ENCODE measurements around the gene GPR146.

Gene GPR146

DNA sequence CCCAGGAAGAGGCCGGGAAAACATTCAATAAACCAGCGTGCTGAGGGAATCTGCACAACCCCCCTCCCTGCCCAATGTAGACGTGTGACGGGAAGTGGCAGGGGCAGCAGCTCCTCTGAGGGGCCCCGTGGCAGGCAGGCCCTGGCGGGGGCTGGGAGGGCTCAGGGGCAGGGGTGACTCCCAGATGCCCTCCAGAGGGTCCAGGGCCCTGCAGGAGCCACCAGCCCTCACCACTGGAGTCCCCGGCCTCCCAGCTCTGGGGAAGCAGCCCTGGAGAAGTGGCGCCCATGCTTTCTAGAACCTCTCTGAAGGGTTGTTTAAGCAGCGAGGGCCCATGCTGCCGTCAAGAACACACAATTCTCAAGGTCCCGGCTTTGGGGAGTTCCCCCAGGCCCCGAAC lies 35.2 kb downstream of the GPR146 start:
- no peak for DNase-seq

DNA sequence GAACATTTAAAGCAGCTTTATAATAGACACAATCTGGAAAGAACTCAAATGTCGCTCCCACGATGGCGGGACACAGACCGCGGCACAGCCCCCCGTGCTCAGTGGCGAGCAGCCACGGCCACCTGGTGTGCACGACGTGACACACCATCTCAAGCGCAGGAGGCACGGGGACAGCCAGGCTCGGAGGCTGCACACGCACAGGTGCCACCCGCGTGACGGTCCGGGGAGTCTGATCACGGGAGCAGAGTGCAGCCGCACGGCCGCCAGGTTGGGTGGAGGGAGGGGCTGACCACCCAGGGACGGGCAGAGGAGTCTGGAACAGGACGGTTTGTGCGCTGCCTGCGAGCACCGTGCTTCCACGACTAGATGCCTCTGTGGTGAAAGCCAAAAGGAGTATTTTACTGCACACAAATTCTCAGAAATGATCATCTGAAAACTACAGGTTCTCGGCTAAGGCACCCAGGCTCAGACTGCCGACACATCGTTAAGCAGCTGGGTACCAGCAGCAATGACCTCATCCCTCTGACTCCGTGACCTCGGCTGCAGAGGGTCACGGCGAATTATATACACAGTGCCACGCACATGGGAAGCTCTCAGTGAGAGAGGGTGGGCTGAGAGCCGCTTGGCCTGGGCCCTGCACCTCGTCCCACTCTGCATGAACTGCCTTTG lies 36.0 kb downstream of the GPR146 start:
- no peak for DNase-seq

DNA sequence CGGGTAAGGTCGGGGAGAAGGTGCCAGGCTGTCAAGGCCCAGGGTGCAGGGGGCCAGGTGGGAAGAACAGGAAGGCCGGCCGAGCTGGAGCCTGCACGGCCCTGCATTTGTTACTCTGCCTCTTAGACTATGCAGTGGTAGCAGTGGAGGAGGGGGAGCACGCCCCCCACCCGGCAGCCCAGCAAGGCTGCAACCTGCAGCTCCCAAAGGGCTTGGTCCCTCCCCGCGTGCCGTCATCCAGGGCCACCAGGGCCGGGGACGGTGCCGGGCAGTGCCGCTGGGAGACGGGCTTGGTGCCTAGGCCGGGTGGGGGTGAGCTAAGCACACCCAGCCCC lies 36.5 kb downstream of the GPR146 start:
- DNase-seq, result no peak

DNA sequence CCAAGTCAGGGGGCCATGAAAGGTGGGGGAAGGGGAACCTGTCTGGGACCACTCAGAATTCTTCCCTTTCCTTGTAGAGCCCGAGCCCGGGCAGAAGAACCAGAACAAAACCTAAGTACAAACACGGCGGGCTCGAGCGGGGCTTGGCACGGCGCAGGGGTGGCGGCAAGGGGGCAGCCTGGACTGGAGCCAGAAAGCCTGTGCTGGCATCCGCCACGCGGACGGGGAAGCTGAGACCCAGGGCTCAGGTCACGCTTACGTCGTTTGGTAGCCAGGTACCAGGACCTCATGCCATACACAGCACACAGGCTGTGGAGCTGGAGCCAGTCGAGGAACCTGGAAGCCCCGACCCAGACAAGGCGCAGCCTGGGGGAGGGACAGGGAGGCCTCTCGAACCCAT lies 37.0 kb downstream of the GPR146 start:
- DNase-seq, result no peak

DNA sequence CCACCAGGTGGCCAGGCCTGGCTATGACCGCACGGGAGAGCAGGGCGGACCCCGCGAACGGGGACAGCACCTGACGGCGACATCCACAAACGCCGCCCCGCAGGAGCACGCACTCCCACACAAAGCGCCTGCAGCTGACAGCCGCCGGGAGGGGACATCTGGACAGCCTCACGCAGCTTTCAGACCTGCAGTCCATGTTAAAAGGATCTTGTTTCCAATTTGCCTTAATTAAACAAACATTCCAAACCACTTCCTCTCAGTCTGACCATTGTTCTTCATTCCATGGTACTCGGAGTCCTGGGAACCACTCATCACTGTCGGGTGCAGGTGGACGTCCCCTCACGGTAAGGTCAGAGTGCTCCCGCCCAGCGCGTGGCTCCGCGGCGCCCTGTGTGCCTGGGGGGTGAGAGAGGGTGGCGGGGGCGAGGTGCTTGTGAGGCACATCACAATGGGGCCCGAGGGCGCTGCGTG lies 37.6 kb downstream of the GPR146 start:
- DNase-seq, result no peak

DNA sequence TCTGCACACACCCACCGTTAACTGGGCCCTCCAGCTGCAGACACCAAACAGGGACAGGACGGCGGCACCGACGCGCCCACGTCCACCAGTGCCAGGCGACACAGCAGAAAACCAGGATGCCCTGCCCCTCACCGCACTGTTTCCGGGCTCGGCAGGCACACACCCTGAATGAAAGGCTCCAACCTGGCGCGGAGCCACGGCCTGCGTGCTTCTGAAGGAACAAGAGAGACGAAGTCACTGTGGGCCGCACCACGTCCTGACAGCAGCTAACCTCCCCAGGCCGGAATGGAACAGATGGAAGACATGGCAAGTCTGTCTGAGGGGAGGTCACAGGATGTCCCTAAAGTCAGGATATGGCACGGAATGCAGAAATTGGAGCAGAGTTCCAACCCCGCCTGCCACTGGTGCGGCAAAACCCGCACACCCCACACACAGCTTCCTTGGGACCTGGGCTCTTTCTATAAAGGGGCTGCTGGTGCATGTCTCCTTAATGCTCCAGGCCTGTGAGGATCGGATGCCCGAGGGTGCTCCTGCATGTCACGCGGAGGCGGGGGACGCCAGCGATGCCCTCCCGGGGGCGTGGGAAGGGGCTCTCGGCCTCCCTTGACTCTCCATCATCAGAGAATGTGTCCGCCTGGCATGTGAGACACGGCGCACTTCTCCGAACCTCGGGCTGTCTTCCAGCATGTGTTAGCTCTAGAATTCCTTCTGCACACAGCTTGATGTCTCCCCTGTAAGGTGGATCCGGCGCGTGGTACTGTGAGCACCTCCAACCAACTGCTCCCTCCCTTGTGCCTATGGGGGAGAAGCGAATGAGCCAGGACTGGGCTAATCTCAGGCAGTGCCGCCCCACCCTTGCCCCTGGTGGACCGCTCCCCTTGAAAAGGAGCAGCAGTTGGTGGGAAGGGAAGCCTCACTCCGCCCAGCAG lies 39.6 kb downstream of the GPR146 start:
- DNase-seq, result no peak

DNA sequence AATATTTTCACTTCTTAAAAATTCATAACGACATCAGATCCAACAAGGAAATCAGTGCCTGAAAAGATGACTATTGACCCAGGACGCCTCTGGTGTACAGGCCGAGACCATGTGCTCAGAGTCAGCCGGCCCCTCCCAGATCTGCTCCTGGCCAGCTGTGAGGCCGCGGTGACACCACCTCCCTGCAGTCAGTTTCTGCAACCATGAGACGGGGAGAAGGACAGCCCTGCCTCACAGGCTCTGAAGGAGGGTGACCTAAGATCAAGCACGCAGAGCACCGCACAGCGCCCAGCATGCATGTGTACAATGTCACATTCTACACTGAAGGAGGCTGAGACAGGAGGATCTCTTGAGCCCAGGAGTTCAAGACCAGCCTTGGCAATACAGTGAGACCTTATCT lies 40.9 kb downstream of the GPR146 start:
- DNase-seq, result no peak

DNA sequence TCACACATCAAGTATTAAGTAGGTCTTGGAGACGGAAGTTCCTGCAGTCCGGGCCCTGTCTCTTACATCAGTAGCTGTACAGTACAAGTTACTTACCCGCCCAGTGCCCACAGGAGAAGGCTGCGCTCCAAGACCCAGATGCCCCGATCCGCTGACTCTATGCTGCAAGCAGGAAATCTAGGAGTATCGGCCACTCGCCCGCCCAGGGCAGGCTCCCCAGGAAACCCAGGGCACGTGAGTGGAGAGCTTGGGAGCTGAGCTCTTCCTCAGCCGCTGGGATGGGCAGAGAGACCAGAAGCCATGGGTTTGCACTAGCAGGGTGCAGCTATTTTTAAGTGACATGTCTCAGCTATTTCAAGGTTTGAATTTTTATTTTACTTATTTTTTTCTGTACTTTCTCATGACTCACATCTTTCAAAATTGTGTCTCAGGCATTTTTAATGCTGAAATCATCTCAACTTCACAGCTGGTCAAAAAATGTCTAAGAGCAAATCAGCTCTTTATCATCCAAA lies 41.6 kb downstream of the GPR146 start:
- no peak for DNase-seq

DNA sequence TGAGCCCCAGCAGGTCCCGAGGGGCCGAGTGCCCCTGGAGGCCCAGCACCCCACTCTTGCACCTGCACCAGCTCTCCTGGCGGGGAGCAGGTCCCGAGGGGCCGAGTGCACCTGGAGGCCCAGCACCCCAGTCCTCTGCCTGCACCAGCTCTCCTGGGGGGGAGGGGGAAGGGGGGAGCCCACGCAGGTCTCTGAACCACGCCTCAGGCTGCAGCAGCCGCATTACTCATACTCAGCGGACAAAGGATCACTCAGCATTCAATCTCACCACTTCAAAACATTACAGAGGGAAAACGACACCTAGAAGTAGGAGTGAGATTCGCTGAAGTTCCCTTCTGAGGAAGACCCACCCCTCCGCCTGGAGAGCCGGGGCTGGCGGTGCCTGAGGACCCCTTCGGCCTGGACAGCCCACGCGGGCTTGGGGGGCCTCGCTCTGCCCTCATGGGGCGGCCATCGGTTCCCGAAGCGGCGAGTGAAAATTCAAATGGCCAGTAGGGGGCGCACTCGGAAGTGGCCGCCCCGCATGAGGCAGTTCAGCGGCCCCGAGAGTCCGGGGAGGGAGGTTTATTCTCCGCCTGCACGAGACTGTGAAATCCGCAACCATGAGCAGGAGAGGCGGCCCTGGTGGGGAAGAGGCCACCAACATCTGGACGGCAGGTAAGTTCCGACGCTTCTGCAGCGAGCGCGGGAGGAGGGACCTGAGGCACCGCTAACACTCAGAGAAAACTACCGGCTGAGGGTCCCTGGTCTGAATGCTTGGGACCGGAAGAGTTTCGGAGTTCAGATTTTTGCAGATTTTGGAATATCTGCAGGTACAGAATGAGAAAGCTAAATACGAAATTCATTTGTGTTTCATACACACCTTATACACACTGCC lies 42.5 kb downstream of the GPR146 start:
- no peak for DNase-seq

DNA sequence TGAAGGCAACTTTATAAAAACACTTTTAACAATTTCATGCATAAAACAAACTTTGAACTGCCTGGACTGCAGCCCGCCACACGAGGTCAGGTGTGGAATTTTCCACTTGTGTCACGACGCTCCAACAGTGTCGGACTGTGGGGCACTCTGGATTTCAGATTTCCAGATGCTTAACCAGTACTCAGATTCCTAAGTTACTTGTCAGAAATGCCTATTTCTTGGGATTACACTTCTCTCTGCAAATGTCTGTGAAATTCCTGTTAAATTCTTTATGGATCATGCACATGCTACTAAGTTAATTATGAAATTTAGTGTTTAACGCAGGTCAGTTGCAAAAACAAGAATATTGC lies 43.1 kb downstream of the GPR146 start:
- DNase-seq, result no peak

DNA sequence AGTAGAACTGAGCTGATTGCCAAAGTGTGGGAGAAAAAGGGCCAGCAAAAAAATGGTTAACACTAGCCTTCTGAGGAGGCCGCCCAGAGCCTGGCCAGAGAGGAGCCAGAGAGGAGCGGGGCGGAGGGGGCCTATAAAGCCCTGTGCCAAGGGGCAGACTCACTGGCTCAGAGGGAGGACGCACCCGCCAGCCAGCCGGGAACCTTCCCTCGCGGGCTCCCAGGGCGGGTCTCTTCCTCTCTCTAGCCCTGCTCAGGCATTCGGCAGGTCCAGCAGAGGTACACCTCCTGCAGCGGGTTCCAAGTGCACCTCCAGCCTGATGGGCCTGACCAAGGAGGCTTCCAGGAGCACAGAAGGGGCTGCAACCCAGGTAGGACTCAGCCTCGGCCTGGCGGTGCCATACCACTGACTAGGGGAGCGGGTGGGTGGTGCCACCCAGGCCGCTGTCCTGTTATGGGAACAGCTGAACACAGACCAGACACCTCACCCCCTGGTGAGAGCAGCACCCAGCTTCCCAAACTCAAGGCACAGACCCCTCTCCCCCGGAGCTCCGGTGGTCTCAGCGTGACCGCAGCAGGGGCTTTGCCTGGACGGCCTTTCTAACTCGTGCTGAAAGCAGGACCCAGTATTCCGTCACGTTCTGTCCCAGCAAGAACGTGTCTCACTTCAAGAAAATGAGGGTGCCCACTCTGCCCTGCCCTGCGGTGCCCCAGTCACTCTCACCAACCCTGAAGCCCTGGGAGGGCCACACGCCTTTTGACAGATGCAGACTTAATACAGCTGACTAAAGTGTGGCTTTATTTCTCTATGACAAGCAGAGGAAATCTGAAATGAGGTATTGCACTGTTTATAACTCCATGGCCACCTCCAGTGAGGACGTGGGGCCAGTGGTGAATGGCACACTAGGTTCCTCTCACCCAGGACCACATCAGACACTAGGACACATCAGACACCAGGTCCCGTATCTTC lies 43.9 kb downstream of the GPR146 start, which contains the start of gene GPER1:
Gene GPER1 (plus strand): TSS at position 162 of the 969 bp plus-strand sequence. CDS start 3,616 bp downstream, outside the sequence.
- DNase-seq, result no peak

DNA sequence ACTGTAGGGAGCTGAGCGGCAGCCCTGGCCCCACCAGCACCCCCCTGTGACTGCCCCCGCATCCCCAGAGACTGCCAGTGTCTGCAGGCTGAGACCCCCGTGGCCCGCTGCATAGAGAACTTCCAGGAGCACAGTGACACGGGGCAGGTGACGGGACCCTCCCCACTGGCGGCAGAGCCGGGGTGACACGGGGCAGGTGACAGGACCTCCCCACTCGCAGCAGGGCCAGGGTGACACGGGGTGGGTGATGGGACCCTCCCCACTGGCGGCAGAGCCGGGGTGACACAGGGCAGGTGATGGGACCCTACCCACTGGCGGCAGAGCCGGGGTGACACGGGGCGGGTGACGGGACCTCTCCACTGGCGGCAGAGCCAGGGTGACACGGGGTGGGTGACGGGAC lies 45.9 kb downstream of the GPR146 start:
- DNase-seq, result no peak

DNA sequence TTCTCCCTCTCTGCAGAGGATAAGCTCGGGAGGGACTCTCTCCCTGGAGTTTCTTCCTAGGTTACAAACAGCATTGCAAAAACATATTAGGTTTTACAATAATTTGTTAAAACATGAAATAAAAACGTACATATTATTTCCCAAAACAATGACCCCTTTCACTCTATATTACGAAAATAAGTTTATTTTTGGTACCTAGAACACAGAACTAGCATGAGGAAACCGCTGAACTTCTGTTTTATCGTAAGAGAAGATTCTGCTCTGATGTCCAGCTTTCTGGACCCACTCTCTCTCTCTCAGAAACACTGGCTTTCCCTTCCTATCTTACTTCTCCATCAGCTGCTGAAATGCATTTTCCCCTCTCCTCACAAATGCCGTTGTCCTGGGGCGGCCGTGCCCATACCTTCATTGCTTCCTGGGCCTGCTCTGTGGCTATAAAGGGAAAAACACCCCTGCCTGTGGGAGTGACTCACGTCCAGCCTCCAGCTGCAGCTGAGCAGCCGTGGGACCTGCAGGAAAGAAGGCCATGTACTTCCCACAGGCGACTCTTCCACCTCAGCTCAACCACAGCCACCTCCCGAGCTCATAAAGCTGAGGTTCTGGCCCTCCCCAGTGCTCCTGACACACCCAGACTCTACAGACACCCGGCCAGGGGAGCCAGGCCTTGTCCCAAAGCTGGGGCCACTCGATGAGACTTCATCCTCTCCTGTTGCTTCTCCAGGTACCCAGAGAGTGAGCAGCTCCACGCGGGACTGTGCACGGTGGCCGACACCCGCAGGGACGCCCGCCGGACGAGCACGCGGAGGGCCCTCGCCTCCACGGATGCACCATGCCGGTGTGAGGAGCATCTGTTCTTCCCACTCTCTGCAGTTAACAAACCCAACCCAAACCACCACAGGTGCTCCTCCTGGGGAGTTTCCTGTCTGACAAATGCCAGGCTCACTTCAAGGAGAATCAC lies 46.6 kb downstream of the GPR146 start:
- DNase-seq, result no peak

DNA sequence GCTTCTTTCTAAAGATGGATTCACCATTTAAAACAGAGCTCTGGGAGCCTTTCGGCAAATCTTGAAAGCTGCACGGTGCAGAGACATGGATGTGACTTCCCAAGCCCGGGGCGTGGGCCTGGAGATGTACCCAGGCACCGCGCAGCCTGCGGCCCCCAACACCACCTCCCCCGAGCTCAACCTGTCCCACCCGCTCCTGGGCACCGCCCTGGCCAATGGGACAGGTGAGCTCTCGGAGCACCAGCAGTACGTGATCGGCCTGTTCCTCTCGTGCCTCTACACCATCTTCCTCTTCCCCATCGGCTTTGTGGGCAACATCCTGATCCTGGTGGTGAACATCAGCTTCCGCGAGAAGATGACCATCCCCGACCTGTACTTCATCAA lies 47.3 kb downstream of the GPR146 start:
- no peak for DNase-seq

DNA sequence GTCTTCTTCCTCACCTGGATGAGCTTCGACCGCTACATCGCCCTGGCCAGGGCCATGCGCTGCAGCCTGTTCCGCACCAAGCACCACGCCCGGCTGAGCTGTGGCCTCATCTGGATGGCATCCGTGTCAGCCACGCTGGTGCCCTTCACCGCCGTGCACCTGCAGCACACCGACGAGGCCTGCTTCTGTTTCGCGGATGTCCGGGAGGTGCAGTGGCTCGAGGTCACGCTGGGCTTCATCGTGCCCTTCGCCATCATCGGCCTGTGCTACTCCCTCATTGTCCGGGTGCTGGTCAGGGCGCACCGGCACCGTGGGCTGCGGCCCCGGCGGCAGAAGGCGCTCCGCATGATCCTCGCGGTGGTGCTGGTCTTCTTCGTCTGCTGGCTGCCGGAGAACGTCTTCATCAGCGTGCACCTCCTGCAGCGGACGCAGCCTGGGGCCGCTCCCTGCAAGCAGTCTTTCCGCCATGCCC lies 47.9 kb downstream of the GPR146 start:
- no peak for DNase-seq

DNA sequence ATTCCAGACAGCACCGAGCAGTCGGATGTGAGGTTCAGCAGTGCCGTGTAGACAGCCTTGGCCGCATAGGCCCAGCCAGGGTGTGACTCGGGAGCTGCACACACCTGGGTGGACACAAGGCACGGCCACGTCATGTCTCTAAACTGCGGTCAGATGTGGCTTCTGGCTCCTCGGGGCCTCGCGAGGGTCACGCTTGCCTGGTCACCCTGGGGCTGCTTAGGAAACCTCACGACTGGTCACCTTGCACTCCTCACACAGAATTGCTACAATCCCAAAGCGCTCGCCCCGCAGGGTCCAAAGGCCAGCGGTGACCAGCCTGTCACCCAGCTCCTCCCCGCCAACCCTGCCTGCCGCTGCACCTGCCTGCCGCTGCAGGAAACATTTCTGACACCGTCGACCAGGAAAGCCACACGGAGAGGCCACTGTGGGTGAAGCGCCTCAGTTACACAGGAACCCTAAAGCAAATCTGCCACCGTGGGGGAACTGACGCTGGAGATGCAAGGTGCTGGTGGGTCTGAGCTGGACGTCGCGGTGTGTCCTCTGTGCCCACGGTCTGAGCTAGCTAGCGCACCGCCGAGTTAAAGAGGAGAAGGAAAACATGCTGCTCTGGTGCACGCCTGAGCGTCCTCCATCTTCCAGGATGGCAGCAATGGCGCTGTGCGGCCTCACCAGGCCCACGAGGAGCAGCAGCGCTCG lies 48.6 kb downstream of the GPR146 start:
- DNase-seq, result no peak

DNA sequence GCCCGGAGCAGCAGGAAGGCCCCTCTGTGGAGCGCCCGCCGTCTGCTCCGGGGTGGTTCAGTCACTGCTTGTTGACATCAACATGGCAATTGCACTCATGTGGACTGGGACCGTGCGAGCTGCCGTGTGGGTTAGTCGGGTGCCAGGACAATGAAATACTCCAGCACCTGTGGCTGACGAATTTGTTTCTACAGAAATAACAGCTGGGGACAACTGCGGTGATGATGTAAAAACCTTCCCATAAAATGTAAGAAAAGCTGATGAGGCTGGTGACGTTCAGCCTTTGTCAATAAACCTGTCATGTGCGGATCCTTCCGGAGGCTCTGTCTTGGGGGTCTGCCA lies 49.1 kb downstream of the GPR146 start:
- no peak for DNase-seq

DNA sequence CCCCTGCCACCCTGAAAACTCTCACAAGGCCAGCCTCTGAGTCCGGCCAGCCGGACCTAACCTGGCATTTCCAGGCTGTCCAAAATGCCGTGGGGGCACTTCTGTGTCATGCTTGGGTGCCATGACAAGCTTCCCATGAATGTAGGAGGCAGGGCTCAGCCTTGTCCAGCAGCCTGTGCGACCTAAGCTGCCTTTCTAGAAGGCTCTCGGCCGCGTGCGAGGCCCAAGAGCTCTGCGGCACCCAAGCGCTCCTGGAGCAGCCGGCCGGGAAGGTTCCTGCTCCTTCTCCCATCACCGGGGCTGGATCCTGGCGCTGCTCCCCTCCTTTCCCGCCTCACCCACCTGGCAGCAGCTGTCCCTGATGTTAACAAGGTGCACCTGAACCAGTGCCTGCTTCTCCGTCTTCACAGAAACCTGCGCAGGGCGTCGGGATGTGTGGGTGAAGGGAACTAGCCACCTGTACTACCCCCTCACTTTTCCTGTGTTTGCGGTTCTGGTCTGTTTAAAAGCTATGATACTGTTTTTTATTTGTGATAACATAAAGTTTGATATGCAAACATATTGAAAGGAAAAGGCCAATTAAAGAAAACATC lies 49.7 kb downstream of the GPR146 start:
- no peak for DNase-seq

DNA sequence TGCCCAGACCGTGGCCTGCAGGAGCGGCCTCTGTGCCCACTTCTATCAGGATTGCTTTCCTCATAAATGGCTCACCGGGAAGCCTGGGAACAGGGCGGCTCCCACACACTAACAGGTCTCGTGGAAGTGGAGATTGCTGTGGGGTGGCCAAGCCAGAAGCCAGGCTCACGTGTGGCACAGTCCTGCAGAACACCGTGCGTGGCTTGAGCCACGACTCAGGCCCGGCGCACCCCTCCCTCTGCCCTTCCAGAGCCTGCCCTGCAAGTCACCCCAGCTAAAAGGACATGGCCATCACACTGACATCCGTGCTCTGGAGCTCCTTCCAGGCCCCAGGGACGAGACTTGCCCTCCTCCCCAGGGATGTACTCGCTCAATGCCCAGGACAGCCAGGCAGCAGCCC lies 50.5 kb downstream of the GPR146 start:
- DNase-seq, result no peak
